Embryonic facial prominence (tissue), 1 donor: Measurements from ENCODE around the gene CHPF2.
A peak's percentile ranks its signal among the peaks of the same experiment; 100 is the strongest.

Experiments used
- DNase-seq: peaks from one replicate; pipeline ENCODE4 v3.0.0-alpha.2; 2016; ENCODE audit errors: extremely low spot score

Gene CHPF2

GRCh38 chr7:151260883-151261282, 28.6 kb downstream of the CHPF2 start:
- DNase-seq = no peak

- DNase-seq = no peak
These were observed 29.2 kb downstream of the CHPF2 start for GRCh38 chr7:151261529-151261928.

GRCh38 chr7:151264615-151265014, 32.3 kb downstream of the CHPF2 start:
- DNase-seq = no peak

GRCh38 chr7:151265351-151265931, 33.2 kb downstream of the CHPF2 start:
- DNase-seq = no peak

GRCh38 chr7:151269511-151269910, 37.2 kb downstream of the CHPF2 start:
- DNase-seq = no peak

- DNase-seq = no peak
These were observed 39.5 kb downstream of the CHPF2 start for GRCh38 chr7:151271699-151272355.

- DNase-seq = no peak
These were observed 40.1 kb downstream of the CHPF2 start for GRCh38 chr7:151272405-151272804.

GRCh38 chr7:151272877-151273276, 40.6 kb downstream of the CHPF2 start:
- no peak for DNase-seq

- DNase-seq = no peak
These were observed 41.5 kb downstream of the CHPF2 start for GRCh38 chr7:151273651-151274390.

- no peak for DNase-seq
These were observed 42.1 kb downstream of the CHPF2 start for GRCh38 chr7:151274396-151274795.

- DNase-seq = no peak
These were observed 42.9 kb downstream of the CHPF2 start for GRCh38 chr7:151274936-151275812.

- no peak for DNase-seq
These were observed 43.7 kb downstream of the CHPF2 start for GRCh38 chr7:151275813-151276577.

GRCh38 chr7:151276666-151277590, 44.6 kb downstream of the CHPF2 start:
- DNase-seq = peak; percentile 46

- DNase-seq = no peak
These were observed 45.3 kb downstream of the CHPF2 start for GRCh38 chr7:151277631-151278030.

GRCh38 chr7:151278949-151279348, 46.7 kb downstream of the CHPF2 start:
- DNase-seq = no peak

GRCh38 chr7:151279868-151280267, 47.6 kb downstream of the CHPF2 start:
- DNase-seq = no peak

- no peak for DNase-seq
These were observed 48.2 kb downstream of the CHPF2 start for GRCh38 chr7:151280388-151281019.

- no peak for DNase-seq
These were observed 49.4 kb downstream of the CHPF2 start for GRCh38 chr7:151281686-151282085.

- DNase-seq = no peak
These were observed 49.8 kb downstream of the CHPF2 start for GRCh38 chr7:151282111-151282510.

GRCh38 chr7:151283302-151283701, 51.0 kb downstream of the CHPF2 start:
- no peak for DNase-seq
